ENCODE data around the gene INTS1. TPM values are rescaled to one million over a fixed set of nuclear protein-coding genes. Genes with fewer than 3 reads are reported as not detected.

INTS1 gene
- total and polyA plus RNA-seq, 2 experiments from 2014 or later = 35.1 to 111 TPM

DNA sequence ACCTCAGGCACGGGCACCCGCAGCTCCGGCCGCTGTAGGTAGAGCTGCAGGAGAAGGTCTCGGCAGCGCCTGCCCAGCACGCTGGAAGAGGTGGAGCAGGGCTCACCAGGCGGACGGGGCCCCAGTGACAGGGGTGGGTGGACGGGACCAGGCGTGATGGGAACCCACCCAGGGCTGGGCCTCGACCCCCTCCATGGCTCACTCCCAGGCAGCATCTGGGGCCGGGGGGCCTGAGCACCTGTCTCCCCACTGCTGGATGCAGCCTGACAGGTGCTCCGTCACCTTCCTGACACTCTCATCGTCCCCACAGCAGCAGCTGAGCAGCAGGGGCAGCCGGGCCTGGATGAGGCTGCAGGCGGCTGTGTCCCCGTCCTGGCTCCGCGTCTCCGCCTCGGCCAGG lies 28.2 kb downstream of the INTS1 start:
- H3K9me3 Mint-ChIP-seq = no peaks in the 10 kb centered on the region
- H4K20me1 ChIP-seq (replicated peaks; ENCODE audit: insufficient read depth) = no peaks in the 10 kb centered on the region; the same call in 1 of the 2 replicates
- 0 out of 2 replicates have a peak, but pooled peaks cover 2% of the 10 kb centered on the region for H3F3A ChIP-seq (replicated peaks; ENCODE audit: low read depth)
- H3K4me3 ChIP-seq = no peak overlapping the region
- H3K4me3 Mint-ChIP-seq = no peak overlapping the region
- no peaks in the 10 kb centered on the region for H3K9me2 ChIP-seq (ENCODE audit: insufficient read depth)
- no peak overlapping the region for H3K4me2 ChIP-seq
- no peaks in the 10 kb centered on the region for H3K27me3 ChIP-seq (ENCODE audit: insufficient read depth)
- H3K27me3 Mint-ChIP-seq (ENCODE audit: insufficient read depth, low read depth, poor library complexity) = peaks cover 2% of the 10 kb centered on the region
- no peak overlapping the region for H3K27ac ChIP-seq (ENCODE audit: low read depth)
- no peak for DNase-seq (ENCODE audit: low spot score)
- no peaks in the 10 kb centered on the region for H3K36me3 ChIP-seq (ENCODE audit: insufficient read depth)
- no peaks in the 10 kb centered on the region for H3K4me1 ChIP-seq (ENCODE audit: insufficient read depth)
- H3K36me3 Mint-ChIP-seq (ENCODE audit: low read depth) = peaks cover 15% of the 10 kb centered on the region
- H3K27ac Mint-ChIP-seq = no peak overlapping the region
- no peaks in the 10 kb centered on the region for H3K4me1 Mint-ChIP-seq
- ATAC-seq = no peak
- TF ChIP-seq ZNF331 (CRISPR knock-in tag; IDR thresholded peaks at IDR 0.05; ENCODE audit: low read depth) (no peak), EZH2 (IDR thresholded peaks at IDR 0.05; ENCODE audit: low read depth, unreplicated experiment) (no peak), EZH2phosphoT487 (IDR thresholded peaks at IDR 0.05; ENCODE audit: unreplicated experiment) (no peak), POLR2AphosphoS5 (IDR thresholded peaks at IDR 0.05; ENCODE audit: low read depth) (no peak), ZNF114 (CRISPR knock-in tag; IDR thresholded peaks at IDR 0.05) (no peak), CREB1 (CRISPR knock-in tag; IDR thresholded peaks at IDR 0.05; ENCODE audit: low read depth) (no peak), STAT1 (IDR thresholded peaks at IDR 0.05; ENCODE audit: unreplicated experiment) (no peak), NANOG (IDR thresholded peaks at IDR 0.05; ENCODE audit: borderline replicate concordance) (no peak)
- TF ChIP-seq, protein P1, sequence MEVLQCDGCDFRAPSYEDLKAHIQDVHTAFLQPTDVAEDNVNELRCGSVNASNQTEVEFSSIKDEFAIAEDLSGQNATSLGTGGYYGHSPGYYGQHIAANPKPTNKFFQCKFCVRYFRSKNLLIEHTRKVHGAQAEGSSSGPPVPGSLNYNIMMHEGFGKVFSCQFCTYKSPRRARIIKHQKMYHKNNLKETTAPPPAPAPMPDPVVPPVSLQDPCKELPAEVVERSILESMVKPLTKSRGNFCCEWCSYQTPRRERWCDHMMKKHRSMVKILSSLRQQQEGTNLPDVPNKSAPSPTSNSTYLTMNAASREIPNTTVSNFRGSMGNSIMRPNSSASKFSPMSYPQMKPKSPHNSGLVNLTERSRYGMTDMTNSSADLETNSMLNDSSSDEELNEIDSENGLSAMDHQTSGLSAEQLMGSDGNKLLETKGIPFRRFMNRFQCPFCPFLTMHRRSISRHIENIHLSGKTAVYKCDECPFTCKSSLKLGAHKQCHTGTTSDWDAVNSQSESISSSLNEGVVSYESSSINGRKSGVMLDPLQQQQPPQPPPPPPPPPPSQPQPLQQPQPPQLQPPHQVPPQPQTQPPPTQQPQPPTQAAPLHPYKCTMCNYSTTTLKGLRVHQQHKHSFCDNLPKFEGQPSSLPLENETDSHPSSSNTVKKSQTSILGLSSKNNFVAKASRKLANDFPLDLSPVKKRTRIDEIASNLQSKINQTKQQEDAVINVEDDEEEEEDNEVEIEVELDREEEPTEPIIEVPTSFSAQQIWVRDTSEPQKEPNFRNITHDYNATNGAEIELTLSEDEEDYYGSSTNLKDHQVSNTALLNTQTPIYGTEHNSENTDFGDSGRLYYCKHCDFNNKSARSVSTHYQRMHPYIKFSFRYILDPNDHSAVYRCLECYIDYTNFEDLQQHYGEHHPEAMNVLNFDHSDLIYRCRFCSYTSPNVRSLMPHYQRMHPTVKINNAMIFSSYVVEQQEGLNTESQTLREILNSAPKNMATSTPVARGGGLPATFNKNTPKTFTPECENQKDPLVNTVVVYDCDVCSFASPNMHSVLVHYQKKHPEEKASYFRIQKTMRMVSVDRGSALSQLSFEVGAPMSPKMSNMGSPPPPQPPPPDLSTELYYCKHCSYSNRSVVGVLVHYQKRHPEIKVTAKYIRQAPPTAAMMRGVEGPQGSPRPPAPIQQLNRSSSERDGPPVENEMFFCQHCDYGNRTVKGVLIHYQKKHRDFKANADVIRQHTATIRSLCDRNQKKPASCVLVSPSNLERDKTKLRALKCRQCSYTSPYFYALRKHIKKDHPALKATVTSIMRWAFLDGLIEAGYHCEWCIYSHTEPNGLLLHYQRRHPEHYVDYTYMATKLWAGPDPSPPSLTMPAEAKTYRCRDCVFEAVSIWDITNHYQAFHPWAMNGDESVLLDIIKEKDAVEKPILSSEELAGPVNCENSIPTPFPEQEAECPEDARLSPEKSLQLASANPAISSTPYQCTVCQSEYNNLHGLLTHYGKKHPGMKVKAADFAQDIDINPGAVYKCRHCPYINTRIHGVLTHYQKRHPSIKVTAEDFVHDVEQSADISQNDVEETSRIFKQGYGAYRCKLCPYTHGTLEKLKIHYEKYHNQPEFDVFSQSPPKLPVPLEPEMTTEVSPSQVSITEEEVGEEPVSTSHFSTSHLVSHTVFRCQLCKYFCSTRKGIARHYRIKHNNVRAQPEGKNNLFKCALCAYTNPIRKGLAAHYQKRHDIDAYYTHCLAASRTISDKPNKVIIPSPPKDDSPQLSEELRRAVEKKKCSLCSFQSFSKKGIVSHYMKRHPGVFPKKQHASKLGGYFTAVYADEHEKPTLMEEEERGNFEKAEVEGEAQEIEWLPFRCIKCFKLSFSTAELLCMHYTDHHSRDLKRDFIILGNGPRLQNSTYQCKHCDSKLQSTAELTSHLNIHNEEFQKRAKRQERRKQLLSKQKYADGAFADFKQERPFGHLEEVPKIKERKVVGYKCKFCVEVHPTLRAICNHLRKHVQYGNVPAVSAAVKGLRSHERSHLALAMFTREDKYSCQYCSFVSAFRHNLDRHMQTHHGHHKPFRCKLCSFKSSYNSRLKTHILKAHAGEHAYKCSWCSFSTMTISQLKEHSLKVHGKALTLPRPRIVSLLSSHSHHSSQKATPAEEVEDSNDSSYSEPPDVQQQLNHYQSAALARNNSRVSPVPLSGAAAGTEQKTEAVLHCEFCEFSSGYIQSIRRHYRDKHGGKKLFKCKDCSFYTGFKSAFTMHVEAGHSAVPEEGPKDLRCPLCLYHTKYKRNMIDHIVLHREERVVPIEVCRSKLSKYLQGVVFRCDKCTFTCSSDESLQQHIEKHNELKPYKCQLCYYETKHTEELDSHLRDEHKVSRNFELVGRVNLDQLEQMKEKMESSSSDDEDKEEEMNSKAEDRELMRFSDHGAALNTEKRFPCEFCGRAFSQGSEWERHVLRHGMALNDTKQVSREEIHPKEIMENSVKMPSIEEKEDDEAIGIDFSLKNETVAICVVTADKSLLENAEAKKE (CRISPR knock-in tag; IDR thresholded peaks at IDR 0.05) = no peak
- TF ChIP-seq, protein P2, sequence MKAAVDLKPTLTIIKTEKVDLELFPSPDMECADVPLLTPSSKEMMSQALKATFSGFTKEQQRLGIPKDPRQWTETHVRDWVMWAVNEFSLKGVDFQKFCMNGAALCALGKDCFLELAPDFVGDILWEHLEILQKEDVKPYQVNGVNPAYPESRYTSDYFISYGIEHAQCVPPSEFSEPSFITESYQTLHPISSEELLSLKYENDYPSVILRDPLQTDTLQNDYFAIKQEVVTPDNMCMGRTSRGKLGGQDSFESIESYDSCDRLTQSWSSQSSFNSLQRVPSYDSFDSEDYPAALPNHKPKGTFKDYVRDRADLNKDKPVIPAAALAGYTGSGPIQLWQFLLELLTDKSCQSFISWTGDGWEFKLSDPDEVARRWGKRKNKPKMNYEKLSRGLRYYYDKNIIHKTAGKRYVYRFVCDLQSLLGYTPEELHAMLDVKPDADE (IDR thresholded peaks at IDR 0.05) = no peak
- TF ChIP-seq, protein P3, sequence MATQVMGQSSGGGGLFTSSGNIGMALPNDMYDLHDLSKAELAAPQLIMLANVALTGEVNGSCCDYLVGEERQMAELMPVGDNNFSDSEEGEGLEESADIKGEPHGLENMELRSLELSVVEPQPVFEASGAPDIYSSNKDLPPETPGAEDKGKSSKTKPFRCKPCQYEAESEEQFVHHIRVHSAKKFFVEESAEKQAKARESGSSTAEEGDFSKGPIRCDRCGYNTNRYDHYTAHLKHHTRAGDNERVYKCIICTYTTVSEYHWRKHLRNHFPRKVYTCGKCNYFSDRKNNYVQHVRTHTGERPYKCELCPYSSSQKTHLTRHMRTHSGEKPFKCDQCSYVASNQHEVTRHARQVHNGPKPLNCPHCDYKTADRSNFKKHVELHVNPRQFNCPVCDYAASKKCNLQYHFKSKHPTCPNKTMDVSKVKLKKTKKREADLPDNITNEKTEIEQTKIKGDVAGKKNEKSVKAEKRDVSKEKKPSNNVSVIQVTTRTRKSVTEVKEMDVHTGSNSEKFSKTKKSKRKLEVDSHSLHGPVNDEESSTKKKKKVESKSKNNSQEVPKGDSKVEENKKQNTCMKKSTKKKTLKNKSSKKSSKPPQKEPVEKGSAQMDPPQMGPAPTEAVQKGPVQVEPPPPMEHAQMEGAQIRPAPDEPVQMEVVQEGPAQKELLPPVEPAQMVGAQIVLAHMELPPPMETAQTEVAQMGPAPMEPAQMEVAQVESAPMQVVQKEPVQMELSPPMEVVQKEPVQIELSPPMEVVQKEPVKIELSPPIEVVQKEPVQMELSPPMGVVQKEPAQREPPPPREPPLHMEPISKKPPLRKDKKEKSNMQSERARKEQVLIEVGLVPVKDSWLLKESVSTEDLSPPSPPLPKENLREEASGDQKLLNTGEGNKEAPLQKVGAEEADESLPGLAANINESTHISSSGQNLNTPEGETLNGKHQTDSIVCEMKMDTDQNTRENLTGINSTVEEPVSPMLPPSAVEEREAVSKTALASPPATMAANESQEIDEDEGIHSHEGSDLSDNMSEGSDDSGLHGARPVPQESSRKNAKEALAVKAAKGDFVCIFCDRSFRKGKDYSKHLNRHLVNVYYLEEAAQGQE (IDR thresholded peaks at IDR 0.05; ENCODE audit: unreplicated experiment) = no peak
- H2AFZ ChIP-seq = no peak overlapping the region
- no peaks in the 10 kb centered on the region; the same call in 1 of the 2 replicates for H3K79me2 ChIP-seq (replicated peaks; ENCODE audit: insufficient read depth)

All from GM23338 (cell line).